Suprapubic skin (tissue), 4 donors: ENCODE measurements around the gene KLRC3. TPM values are rescaled to one million over a fixed set of nuclear protein-coding genes. Genes with fewer than 3 reads are reported as not detected.
"Not testable (repeated sequence)": the region's sequence is repeated elsewhere in the genome, so short reads cannot be mapped to it uniquely, and the experiment has no call there.

Experiments
- DNase-seq, 2 donors: peaks; one replicate each; pipeline ENCODE4 v3.0.0-alpha.2; 2019; ENCODE audit warnings: low spot score in 2 of 2
- H3K27ac ChIP-seq: fragments of 200-600 bp; sonication (generic); one replicate; pipeline ENCODE4 v1.5.1; 2019
- H3K27me3 ChIP-seq: fragments of 200-600 bp; sonication (generic); one replicate; pipeline ENCODE4 v1.5.1; 2019
- H3K36me3 ChIP-seq: fragments of 200-600 bp; sonication (generic); one replicate; pipeline ENCODE4 v1.5.1; 2019
- H3K4me1 ChIP-seq: fragments of 200-600 bp; sonication (generic); one replicate; pipeline ENCODE4 v1.5.1; 2019
- H3K4me3 ChIP-seq: fragments of 200-600 bp; sonication (generic); one replicate; pipeline ENCODE4 v1.5.1; 2019; ENCODE audit warnings: mild to moderate bottlenecking
- H3K9me3 ChIP-seq: fragments of 200-600 bp; sonication (generic); one replicate; pipeline ENCODE4 v1.5.1; 2019
- EP300 ChIP-seq: sonication (generic); formaldehyde crosslinking; IDR thresholded peaks from one replicate; pipeline ENCODE4 v1.6.1; 2017; ENCODE audit warnings: antibody characterized with exemption
- POLR2A ChIP-seq, 2 donors: fragments of 450-650 bp; IDR thresholded peaks; one replicate each; pipeline ENCODE4 v1.6.1; 2017; ENCODE audit warnings: antibody characterized with exemption in 2 of 2, mild to moderate bottlenecking in 2 of 2, moderate library complexity in 2 of 2
- POLR2AphosphoS5 ChIP-seq, 3 donors: sonication (generic); formaldehyde crosslinking; IDR thresholded peaks; one replicate each; pipeline ENCODE4 v1.6.1; 2017; ENCODE audit warnings: antibody characterized with exemption in 3 of 3
- WGBS: methylation state at CpG from one replicate; pipeline ENCODE4 v1.1.5; 2018; 5-methylcytosine and 5-hydroxymethylcytosine counted together
- total RNA-seq, 4 donors: library from RNA; depleted of rRNA; stranded (reverse); fragments of >200 nt; gene quantifications; one replicate each; pipeline ENCODE4 v1.1.0, GENCODE V29; 2016
- TF ChIP-seq, protein P1 (sequence below), 2 donors: fragments of 200-600 bp in 1 of 2; fragments of 450-650 bp in 1 of 2; sonication (generic) in 1 of 2; IDR thresholded peaks; one replicate each; pipeline ENCODE4 v1.5.1; 2016 to 2019; ENCODE audit warnings: antibody characterized with exemption in 2 of 2, mild to moderate bottlenecking in 1 of 2, moderate library complexity in 1 of 2

Gene KLRC3
- total RNA-seq, 4 donors from 2014 or later = not detected

DNA sequence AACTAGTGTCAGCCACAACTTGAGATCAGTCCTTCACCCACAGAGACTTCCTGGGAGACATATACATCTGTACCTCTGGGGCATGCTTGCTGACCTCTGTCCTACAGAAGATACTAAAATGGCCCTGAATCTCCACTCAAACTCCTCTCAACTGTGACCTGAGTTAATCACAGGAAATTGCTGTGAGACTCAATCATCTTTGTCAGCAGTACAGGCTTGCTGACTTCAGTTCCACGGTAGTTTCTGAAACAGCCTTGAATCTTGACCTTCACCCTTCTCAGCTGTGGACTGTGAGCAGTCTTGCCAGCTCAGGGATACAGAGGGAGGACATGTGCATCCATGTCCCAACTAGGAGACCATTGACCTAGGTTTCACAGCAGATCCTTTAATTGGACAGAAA is 34.1 kb upstream of the KLRC3 start:
- WGBS = 100% methylated on average over 1 of the region's 1 CpG
- Histone ChIP-seq H3K9me3 (peaks cover 16% of the 10 kb centered on the region), H3K27me3 (no peaks in the 10 kb centered on the region), H3K4me3 (no peak overlapping the region), H3K4me1 (no peaks in the 10 kb centered on the region), H3K27ac (no peak overlapping the region), H3K36me3 (no peaks in the 10 kb centered on the region)
- DNase-seq = no peak
- TF ChIP-seq POLR2AphosphoS5 (IDR thresholded peaks at IDR 0.05) = no peak
- no peak for TF ChIP-seq POLR2A (IDR thresholded peaks at IDR 0.05)
- no peak for TF ChIP-seq EP300
- TF ChIP-seq, protein P1, sequence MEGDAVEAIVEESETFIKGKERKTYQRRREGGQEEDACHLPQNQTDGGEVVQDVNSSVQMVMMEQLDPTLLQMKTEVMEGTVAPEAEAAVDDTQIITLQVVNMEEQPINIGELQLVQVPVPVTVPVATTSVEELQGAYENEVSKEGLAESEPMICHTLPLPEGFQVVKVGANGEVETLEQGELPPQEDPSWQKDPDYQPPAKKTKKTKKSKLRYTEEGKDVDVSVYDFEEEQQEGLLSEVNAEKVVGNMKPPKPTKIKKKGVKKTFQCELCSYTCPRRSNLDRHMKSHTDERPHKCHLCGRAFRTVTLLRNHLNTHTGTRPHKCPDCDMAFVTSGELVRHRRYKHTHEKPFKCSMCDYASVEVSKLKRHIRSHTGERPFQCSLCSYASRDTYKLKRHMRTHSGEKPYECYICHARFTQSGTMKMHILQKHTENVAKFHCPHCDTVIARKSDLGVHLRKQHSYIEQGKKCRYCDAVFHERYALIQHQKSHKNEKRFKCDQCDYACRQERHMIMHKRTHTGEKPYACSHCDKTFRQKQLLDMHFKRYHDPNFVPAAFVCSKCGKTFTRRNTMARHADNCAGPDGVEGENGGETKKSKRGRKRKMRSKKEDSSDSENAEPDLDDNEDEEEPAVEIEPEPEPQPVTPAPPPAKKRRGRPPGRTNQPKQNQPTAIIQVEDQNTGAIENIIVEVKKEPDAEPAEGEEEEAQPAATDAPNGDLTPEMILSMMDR (IDR thresholded peaks at IDR 0.05) = no peak

DNA sequence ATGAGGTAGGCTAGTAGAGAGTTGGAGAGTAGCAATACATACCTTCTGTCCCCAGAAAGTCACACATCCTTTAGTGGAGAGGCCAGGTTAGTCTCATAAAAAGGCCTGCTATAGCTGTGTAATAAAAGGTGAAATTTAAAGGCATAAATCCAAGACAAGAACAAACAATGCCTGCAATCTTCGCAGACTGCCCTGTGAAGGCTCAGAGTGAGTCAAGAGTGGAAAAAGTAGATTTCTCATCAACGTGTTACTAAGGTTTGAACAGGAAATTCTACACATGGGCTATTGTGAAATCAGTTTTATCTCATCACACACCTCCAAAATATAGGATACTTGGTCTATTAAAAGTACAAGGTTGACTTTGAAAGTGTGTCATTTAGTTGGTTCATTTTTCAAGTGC is 32.8 kb upstream of the KLRC3 start, which contains the start of gene KLRC1:
KLRC1 (minus strand) TSS at position 222 of the 400 bp plus-strand sequence. CDS start 2,221 bp downstream, outside the sequence.
- Histone ChIP-seq H3K4me3 (no peak within 1 kb of the TSS), H3K9me3 (peaks cover 16% of the 10 kb centered on the region), H3K27ac (no peak within 1 kb of the TSS), H3K4me1 (no peaks in the 10 kb centered on the region), H3K36me3 (no peaks in the 10 kb centered on the region), H3K27me3 (no peaks in the 10 kb centered on the region)
- 54% methylated on average over 2 of the region's 2 CpGs for WGBS
- DNase-seq = no peak
- no peak for TF ChIP-seq POLR2AphosphoS5 (IDR thresholded peaks at IDR 0.05)
- no peak for TF ChIP-seq EP300
- TF ChIP-seq, protein P1 (IDR thresholded peaks at IDR 0.05) = no peak
- TF ChIP-seq POLR2A (IDR thresholded peaks at IDR 0.05) = no peak

DNA sequence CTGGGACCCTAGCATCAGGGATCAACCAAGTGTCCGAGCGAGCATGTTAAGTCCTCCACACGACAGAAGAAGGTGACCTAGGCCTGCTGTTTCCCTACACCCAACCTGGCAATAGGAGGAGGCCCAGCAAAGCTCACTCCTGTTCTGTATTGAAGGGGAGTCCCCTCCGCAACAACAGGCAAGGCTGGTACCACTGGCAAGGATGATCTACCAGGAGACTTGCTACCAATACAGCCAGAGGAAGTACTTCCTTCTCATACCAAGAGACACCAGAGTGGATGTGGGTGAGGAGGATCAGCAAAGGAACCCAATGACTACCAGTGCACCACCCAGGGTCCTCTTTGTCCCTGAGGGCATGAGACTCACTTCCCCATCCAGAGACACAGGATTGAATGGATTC is 27.8 kb upstream of the KLRC3 start:
- no peak for DNase-seq
- TF ChIP-seq EP300 (no peak), POLR2AphosphoS5 (IDR thresholded peaks at IDR 0.05) (no peak), POLR2A (IDR thresholded peaks at IDR 0.05) (no peak)
- TF ChIP-seq, protein P1 (IDR thresholded peaks at IDR 0.05) = no peak
- Histone ChIP-seq H3K27ac (no peak overlapping the region), H3K9me3 (no peaks in the 10 kb centered on the region), H3K4me3 (no peak overlapping the region), H3K36me3 (no peaks in the 10 kb centered on the region), H3K27me3 (no peaks in the 10 kb centered on the region), H3K4me1 (no peaks in the 10 kb centered on the region)
- WGBS = 91% methylated on average over 4 of the region's 4 CpGs

DNA sequence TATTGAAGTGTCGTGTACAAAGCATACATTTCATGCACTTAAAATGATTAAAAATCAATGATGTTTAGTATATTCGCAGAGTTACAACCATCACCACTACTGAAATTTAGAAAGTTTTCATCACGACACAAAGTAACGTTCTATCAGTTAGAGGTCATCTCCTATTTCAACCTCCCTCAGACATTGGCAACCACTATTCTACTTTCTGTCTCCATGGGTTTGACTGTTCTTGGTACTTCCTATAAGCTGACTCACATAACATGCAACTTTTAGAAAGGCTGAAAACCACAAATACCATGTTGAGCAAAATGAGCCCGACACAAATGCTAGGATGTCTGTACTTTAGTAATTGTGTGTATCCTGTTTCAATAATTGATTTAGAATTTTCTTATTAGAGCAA is 25.7 kb upstream of the KLRC3 start:
- H3K27me3 ChIP-seq, H3K36me3 ChIP-seq, H3K4me3 ChIP-seq, DNase-seq, H3K4me1 ChIP-seq, H3K27ac ChIP-seq, H3K9me3 ChIP-seq: not testable (repeated sequence)
- 83% methylated on average over 5 of the region's 5 CpGs for WGBS

DNA sequence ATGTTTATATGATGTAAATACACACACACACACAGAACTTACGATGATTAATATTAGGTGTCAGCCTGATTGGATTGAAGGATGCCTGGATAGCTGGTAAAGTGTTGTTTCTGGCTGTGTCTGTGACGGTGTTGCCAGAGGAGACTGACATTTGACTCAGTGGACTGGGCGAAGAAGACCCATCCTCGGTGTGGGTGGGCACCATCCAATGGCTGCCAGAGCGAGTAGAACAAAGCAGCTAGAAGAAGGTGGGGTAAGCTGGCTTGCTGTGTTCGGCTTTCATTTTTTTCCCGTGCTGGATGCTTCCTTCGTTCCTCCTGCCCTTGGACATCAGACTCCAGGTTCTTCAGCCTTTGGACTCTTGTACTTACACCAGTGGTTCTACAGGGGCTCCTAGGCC is 20.7 kb upstream of the KLRC3 start:
- not testable (repeated sequence) for H3K36me3 ChIP-seq, H3K4me3 ChIP-seq, H3K27me3 ChIP-seq, DNase-seq, H3K9me3 ChIP-seq, H3K4me1 ChIP-seq, H3K27ac ChIP-seq
- WGBS = 89% methylated on average over 8 of the region's 8 CpGs

DNA sequence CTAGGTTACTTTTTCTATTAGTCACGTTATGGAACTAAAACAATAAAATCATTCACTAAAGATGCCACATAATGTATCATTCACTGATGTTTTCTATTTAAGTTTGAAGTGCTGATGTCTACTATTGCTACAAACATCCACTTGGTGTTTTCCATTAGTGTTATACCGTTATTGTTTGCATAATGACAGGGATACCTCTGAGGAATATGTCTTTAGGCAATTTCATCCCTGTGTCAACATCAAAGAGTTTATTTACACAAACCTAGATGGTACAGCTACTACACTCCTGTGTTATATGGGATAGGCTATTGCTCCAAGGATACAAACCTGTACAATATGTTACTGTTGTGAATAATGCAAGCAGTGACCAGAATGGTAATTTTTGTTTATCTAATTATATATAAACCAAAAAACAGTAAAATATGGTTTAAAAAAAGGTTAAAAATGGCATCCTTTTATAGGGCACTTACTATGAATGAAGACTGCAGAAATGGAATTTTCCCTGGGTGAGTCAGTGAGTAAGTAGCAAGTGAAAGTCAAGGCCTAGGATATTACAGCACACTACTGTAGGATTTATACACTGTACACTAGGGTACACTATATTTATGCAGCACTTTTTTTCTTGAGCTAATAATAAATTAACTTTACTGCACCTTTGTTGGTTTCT is 19.3 kb upstream of the KLRC3 start:
- not testable (repeated sequence) for H3K36me3 ChIP-seq, H3K9me3 ChIP-seq, H3K4me1 ChIP-seq, H3K4me3 ChIP-seq, H3K27ac ChIP-seq, H3K27me3 ChIP-seq, DNase-seq
- 60% methylated on average over 2 of the region's 2 CpGs for WGBS

DNA sequence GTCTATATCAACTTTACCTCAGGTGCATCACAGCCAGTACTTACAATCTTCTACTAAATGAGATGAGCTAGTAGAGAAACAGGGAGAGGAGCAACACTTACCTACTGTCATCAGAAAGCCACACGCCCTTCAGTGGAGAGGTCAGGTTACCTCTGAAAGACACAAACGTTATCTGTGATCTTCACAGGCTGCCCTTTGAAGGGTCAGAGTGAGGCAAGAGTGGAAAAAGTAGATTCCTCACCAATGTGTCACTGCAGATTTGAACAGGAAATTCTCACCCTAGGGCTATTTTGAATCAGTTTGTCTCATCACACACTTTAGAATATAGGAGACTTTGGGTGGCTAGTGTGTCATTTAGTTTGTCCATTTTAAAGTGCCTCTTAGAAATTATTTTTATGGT is 17.2 kb upstream of the KLRC3 start:
- WGBS = 0% methylated on average over 1 of the region's 2 CpGs
- not testable (repeated sequence) for H3K27me3 ChIP-seq

DNA sequence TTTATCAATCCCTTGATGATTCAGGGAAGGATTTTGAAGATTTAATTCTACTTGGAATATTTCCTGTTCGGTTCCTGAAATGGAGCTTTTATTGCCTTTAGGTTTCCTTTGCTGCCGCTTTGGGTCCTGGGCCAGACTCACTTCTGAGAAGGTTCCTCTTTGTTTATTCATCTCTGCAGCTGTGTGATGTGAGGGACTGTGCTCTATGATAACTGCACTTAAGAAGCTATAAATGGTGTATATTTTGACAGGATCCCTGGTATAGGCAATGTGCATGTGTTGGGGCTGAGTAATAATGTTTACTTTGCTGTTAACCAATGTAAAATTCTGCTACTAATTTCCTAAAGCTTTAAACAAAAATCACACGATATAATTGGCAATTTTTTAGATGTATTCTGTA is 15.4 kb upstream of the KLRC3 start, which contains the start of gene KLRC2:
KLRC2 (minus strand) TSS at position 195 of the 400 bp plus-strand sequence; CDS start at position 171, 24 bp downstream.
- H3K27ac ChIP-seq, DNase-seq, H3K4me3 ChIP-seq, H3K27me3 ChIP-seq, H3K4me1 ChIP-seq, H3K36me3 ChIP-seq, H3K9me3 ChIP-seq: not testable (repeated sequence)
- WGBS = 63% methylated on average over 3 of the region's 3 CpGs

More for the DNA sequence above, 17.2 kb upstream of the KLRC3 start:
- H3K4me3 ChIP-seq, DNase-seq, H3K9me3 ChIP-seq, H3K36me3 ChIP-seq, H3K4me1 ChIP-seq, H3K27ac ChIP-seq: not testable (repeated sequence)

DNA sequence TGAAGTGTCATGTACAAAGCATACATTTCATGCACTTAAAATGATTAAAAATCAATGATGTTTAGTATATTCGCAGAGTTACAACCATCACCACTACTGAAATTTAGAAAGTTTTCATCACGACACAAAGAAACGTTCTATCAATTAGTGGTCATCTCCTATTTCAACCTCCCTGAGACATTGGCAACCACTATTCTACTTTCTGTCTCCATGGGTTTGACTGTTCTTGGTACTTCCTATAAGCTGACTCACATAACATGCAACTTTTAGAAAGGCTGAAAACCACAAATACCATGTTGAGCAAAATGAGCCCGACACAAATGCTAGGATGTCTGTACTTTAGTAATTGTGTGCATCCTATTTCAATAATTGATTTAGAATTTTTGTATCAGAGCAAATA is 10.2 kb upstream of the KLRC3 start:
- not testable (repeated sequence) for H3K4me1 ChIP-seq, H3K4me3 ChIP-seq, H3K27ac ChIP-seq, DNase-seq, H3K9me3 ChIP-seq, H3K27me3 ChIP-seq, H3K36me3 ChIP-seq
- 90% methylated on average over 4 of the region's 4 CpGs for WGBS

DNA sequence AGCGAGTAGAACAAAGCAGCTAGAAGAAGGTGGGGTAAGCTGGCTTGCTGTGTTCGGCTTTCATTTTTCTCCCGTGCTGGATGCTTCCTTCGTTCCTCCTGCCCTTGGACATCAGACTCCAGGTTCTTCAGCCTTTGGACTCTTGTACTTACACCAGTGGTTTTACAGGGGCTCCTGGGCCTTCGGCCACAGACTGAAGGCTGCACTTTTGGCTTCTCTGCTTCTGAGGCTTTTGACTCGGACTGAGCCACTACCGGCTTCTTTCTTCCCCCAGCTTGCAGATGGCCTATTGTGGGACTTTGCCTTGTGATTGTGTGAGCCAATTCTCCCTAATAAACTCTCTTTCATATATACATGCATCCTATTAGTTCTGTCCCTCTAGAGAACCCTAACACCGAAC is 5.5 kb upstream of the KLRC3 start:
- not testable (repeated sequence) for H3K9me3 ChIP-seq, H3K4me1 ChIP-seq
- WGBS = 85% methylated on average over 7 of the region's 8 CpGs

More for the DNA sequence above, 5.5 kb upstream of the KLRC3 start:
- H3K27me3 ChIP-seq, H3K27ac ChIP-seq, DNase-seq, H3K4me3 ChIP-seq, H3K36me3 ChIP-seq: not testable (repeated sequence)
